Inflammatory macrophage treated with lipopolysaccharide for 1 hour (primary cell): Measurements from ENCODE around the gene KANK3.
A peak's percentile ranks its signal among the peaks of the same experiment; 100 is the strongest.

Experiments
- DNase-seq, 2 donors: peaks; one replicate each; pipeline ENCODE4 v3.0.0-alpha.2; 2020 to 2022

KANK3 gene

DNA sequence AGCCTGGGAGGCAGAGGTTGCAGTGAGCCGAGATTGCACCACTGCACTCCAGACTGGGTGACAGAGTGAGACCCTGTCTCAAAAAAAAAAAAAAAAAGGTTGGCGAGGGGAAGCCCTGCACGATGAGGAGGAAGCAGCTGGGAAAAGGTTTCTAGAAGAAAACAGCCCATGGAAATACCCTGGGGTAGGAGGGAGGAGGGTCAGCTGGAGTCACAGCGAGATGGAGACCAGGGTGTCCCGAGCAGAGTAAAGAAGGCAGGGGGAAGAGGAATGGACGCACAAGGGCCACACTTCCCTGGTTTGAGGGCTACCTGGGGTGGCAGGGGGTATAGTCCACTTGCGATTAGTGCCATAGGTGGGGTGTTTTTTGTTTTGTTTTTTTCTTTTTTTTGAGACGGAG is 6.4 kb downstream of the KANK3 start:
- peak in 1 of 2 donors; percentile 70 for DNase-seq

DNA sequence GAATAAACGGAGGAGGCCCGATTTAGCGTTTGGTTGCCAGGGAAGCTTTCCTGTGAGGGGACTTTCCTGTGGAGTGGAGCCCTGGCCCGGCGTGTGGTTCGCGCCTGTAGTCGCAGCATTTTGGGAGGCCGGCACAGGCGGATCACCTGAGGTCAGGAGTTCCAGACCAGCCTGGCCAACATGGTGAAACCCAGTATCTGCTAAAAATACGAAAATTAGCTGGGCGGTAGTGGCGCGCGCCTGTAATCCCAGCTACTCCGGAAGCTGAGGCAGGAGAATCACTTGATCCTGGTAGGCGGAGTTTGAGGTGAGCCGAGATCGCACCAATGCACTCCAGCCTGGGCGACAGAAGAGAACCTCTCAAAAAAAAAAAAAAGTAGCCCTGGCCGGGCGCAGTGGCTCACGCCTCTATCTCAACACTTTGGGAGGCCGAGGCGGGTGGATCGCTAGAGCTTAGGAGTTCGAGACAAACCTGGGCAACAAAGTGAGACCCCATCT is 6.9 kb downstream of the KANK3 start:
- peak in 1 of 2 donors; percentile 24 for DNase-seq

DNA sequence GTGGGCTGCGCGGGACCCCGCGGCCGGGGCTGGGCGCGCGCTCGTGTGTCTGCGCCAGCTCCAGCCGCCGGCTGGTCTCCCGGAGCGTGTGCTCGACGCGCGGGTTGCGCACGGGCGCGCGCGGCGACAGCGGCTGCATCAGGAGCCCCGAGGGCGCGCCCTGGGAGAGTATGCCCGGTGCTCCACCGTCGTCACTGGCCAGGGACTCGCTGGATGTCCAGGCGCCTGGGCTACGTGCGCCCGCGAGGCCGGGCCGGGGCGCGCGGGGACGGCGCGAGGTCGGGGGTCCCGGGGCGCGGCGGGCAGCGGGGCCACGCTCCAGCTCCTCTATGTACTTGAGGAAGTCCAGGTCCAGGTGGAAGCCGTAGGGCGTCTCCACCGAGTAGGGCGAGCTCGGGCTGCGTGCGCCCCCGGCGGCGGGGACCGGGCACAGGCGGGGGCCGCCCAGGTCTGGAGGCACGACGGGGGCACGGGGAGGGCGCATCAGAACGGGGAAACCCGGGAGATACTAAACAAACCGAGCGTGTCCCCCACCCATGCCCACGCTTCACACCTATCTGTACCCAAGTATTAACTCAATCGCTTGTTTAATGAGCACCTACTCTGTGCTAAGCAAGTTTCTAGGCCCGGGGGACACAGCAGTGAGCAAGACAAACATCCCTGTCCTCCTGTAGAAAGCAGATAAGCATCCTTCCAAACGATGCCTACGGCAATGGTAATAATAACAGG is 7.6 kb downstream of the KANK3 start:
- no peak for DNase-seq

DNA sequence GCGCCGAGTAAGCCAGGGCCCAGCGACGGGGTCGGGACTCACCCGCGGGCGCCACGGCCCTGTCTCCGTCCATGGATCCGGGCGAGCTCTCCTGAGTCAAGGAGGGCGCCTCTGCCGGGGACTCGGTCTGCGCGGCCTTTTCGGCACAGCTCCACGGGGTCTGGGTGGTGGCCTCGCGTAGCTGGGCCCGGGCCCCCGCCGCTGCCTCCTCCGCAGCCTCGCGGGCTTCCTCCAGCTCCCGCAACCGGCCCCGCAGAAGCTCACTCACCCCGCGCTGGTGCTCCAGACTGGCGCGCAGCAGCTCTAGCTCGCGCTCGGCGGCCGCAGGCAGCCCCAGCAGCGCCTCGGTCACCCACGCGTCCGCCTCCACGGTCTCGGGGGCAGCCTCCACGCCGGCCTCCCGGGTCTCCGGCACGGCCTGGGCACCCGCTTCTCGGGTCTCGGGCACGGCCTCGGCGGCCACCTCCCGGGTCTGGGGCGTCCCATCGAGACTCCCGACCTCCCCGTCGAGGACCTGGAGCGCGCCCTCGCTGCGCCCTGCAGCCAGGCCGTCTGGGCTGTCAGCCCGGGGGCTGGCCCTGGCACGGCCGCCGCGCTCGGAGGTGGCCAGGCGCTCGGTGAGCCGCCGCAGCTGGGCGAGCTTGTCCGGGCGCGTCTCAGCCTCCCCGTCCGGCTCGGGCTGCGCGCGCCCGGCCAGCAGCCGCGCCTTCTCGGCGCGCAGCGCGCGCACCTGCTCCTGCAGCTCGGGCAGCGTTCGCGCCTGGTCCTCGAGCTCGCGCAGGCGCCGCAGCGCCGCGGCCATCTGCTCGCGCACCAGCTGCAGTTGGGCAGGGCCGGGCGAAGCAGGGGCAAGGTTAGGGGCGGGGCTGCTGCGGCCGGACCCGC is 8.4 kb downstream of the KANK3 start:
- peak; percentile 27 to 56 for DNase-seq

DNA sequence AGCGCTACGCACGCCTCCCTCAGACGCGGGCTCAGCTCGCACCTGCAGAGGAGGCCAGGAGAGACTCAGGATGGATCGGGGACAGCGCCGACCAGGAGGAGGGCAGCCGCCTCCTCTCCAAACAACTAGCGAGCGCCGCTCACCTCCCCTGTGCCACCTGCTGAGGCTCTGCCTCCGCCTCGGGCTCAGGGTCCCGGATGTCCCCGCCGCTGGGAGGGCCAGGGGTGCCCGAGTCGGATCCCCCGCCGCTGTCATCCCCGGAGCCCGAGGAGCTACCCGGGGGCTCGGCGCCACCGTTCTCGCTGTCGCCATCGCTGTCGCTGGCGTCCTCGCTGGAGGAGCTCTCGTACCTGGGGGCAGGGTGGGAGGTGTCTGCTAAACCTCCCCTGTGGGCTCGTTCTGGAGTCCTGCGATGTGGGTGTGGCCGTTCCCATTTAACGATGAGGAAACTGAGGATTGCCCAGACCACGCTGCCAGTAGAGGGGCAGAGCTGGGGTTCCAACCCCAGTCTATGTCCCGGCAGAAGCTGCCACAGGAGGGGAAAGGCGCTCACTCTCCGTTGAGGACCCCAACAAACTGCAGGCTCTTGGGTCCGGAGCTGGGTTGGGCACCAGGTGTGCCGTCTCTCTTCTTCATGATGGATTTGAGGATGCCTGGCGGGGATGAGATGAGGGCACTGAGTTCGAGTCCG is 9.2 kb downstream of the KANK3 start:
- DNase-seq = no peak

DNA sequence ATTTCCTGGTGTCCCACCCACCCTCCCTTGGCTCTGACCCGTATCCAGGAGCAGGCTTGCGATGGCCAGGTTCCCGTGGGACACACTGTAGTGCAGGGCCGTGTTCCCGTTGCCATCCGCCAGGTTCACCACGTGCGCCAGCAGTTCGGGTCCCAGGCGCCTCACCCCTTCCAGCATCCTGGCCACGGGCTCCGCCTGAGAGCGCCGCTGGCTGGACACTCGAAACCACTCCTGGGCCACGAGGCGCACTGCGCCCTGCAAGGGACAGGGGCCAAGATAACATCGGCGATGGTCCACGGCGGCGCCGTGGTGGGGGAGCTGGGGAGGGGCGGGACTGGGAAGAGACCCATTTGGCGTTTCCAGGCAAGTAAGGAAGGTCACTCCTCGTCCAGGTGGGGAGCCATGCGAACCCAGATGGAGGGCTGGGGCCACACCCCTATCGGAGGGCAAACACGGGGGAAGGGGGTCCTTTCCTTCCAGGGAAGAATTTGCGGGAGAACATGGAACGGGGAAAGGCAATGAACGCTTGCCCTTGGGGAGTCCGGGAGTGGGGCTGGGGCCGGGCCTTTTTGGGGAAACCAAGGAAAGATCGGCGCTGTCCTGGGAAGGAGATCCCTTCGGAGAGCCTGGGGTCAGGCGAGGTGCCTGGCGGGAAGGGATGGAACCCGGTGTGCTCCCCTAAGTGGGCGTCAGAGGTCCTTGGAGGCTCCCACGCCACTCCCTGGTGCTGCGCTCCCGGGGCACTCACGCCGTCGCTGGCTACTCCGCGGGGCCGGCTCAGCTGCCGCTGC is 9.9 kb downstream of the KANK3 start:
- DNase-seq = no peak

DNA sequence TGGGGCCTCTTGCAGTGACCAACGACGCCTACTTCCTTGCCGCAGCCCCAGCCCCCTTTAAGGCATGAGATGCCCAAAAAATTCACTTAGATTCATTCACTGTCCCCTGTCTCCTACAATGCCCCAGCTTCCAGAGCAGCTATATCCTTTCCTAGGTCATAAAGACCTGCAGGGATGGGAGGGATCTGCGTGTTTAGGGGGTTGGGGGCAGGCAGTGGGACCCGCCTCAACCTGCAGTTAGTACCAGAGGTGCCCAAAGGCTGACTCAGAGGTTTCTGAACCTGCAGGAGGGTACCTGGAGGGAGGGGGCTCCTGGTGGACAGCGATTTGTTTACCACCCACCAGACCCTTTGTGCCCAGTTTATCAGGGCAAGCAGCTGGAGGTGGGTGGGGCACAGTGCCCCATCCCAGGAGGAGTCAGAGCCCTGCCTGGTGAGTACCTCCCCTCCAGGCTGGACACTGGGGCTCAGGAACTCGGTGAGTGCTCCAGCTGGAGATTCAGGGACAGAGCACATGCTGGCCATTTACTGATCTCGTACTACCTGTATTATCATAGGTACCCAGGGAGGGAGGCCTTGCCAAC is 11.7 kb downstream of the KANK3 start:
- no peak for DNase-seq

DNA sequence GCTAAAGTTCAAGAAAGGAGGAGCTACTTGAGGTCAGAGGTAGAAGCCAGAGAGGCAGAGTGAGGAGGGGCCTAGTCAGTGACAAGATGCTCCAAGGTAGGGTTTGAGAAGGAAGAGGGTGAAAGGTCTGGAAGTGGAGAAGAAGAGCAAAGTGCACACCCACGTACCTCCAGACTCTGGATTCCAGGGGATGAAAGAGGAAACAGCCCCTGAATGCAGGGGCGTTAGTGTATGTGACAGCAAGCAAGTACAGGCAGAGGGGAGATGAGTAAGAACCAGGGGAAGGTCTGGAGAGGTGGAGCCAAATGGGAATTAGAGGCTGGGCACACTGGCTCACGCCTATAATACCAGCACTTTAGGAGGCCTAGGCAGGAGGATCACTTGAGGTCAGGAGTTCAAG is 13.1 kb downstream of the KANK3 start:
- DNase-seq = peak; percentile 41 to 76

DNA sequence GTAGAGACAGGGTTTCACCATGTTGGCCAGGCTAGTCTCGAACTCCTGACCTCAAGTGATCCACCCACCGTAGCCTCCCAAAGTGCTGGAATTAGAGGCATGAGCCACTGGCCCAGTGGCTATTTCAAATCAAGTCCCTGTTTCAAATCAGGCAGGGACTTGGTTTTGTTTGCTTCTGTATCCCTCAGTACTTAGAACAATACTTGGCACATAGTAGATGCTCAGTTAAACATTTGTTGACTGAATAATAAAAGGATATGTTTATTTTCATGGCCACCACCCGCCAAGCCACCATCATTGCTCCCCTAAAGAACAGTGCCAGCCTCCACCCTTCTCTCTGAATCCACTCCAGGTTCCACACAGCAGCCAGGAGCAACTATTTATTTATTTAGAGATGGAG is 17.6 kb downstream of the KANK3 start:
- DNase-seq = no peak

DNA sequence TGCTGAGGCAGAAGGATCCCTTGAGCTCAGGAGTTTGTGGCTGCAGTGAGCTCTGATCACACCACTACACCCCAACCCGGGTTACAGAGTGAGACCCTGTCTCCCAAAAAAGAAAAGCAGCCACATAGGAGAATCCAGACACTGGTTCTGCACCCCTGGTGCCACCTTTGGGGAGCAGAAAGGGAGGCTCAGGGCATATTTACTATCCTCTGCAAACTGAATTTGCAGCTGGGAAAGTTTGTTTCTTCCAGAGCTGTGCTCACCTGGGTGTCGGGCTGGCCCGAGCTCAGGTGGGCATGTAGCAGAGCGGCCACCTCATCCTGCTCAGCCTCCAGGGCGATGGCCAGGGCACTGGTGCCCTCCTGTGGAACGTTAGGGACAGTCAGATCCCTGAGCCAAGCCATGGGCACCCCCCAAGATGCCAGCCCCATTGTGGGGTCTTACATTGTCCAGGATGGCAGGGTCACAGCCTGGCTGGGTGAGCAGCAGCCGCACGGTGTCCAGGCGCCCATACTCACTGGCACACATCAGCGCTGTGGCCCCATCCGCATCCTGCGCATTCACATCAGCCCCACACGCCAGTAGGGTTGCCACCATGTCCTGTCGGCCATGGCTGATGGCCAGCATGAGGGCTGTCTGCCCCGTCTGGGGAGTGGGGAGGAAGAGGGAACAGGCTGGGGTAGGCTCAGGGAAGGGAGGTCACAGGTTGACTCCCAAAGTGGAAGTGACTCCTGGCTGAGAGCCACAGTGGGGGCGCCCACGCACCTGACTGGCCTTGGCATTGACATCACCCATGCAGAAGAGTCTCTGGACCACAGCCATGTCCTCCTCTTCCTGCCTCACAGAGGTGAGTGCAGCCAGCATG is 18.6 kb downstream of the KANK3 start:
- peak in 1 of 2 donors; percentile 46 for DNase-seq

DNA sequence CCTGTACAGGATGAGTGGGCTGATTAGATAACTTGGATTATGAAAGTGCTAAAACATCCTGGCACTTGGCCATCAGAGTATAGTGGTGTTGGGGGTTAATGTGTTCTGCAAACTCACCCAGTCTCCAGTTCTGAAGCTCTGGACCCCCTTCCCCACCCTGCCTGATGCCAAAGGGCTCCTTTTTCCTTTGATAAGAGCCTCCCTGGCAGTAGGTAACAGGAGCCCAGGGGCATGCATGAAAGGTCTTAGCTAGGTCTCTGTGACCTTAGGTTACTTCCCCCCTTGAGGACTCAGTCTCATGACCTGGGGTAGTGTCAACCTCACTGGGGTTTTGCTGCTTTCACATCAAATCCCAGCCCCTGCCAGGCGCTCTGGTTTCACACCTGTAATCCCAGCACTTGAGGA is 19.3 kb downstream of the KANK3 start:
- no peak for DNase-seq

DNA sequence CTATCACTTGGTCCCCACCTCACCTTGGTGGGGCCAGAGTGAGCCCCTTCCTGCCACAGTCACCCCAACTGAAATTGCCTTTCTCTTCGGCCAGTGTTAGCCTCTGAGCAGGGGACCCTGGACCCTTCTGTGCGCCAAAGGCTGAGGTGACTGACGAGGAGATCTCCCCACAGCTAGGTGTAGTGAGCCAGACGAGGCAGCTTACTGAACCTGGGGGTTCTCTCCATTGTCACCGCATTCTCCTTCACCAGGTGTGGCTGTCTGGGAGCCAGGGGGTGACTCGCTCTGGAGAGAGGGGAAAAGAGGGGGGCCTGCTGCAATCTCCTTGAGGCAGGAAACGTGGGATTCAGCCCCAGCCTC is 20.4 kb downstream of the KANK3 start:
- no peak for DNase-seq

DNA sequence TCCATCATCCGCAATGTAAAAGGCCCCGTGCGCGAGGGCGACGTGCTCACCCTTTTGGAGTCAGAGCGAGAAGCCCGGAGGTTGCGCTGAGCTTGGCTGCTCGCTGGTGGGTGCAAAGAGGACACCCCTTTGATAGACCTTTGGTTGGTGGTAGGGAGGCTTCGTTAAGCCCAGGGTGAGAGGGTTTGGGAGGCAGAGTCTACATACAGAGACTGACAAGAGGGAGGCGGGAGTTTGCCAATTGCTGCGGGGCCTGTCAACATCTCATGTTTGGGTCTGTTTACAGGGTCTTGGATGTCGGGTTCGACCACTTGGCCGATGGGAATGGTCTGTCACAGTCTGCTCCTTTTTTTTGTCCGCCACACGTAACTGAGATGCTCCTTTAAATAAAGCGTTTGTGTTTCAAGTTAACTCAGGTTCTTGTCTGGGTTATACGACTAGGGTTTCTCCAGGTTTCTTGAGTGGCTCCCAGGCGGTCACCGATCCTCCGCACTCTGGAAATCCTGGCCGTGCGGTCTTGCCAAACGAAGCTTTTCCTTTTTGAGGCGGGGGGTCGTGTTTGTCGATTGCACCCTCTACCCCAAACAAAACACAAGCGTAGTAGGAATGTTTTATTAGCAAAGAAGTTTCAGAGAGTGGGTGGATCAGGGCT is 20.9 kb downstream of the KANK3 start:
- DNase-seq = no peak

DNA sequence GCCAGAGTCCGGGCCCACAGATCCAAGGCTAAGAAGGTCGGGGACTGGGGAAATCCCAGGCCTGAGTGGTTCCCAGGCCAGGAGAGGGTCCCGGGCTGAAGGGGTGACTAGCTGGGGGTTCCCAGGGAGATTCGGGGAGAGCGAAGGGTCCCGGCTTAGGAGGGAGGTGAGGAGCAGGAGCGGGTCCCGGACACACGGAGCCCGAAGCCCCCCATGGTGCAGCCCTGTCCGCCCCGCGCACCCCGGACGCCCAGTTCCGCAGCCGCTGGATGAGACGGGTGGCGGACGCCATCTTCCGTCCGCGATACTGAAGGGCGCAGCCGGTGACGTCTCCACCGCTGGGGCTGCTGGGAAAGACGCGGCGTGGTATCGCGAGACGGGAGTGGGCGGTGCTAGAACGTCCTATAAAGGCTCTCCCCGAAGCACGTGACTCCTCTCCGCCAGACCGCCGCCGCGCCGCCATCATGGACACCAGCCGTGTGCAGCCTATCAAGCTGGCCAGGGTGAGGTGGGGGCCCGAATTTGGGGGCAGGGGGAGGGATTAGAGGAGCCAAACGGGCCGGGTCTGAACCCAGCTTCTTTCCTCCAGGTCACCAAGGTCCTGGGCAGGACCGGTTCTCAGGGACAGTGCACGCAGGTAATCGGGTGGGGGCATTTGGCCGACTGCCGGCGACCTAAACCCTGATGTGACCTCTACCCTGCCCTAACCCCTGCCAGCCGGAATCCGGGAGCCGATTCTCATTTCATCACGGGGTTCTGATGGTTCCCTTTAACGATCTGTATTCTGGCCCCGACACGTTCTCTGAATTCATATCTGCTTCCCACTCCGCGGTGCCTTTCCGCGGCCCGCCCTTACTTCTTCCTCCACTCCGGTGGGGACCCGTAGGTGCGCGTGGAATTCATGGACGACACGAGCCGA is 21.7 kb downstream of the KANK3 start, which contains the start of the genes NDUFA7 and RPS28:
Gene NDUFA7, minus strand, starts transcription at position 309 of the 919 bp plus-strand sequence. Its CDS starts 17 bp downstream, at position 292.
Gene RPS28, plus strand, starts transcription at position 430 of the 919 bp plus-strand sequence. Its CDS starts 35 bp downstream, at position 465.
- DNase-seq = peak; percentile 92 to 100

DNA sequence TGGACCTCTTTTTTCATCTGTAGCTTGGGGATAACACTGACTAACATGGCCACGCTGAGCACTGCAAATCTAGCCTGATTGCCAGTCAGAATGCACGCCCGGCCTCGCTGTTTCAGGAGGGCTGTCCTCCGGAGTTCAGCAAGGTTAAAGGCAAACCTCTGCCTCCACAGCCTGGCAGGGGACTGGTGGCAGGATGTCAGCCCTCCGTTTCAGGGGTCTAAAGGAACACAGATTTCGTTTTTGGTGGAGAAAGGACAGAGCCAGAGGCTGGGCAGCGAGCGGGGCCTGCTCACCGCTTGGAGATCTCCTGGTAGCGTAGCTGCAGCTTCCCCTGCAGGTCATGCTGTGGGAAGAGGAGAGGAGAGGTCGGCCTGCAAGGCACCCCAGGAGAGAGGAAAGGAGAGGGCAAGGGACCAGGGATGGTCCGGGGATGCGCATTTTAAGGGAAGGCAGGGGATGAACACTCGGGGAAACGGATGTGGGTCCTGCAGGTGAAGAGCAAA is 22.4 kb downstream of the KANK3 start:
- no peak for DNase-seq

DNA sequence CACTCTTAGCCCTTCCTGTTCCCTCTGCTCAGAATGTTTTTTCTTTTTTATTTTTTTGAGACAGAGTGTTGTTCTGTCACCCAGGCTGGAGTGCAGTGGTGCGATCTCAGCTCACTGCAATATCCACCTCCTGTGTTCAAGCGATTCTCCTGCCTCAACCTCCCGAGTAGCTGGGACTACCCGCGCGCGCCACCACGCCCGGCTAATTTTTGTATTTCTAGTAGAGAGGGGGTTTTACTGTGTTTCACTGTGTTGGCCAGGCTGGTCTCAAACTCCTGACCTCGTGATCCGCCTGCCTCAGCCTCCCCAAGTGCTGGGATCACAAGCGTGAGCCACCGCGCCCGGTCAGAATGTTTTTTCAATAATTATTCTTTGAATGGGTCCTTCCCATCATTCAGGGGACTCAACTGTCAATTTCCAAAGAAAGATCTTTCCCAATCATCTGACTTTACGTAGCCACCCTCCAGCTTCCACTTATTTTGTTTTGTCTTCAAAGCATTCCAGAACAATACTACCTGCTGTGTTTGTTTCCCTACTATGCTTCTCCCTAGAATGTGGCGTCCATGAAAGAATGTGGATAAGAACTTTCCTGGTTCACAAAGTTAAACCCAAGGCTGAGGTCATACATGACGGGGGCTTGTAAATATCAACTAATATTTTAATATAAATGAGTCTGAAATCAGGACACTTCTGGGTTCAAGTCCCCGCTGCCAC is 23.1 kb downstream of the KANK3 start:
- no peak for DNase-seq

DNA sequence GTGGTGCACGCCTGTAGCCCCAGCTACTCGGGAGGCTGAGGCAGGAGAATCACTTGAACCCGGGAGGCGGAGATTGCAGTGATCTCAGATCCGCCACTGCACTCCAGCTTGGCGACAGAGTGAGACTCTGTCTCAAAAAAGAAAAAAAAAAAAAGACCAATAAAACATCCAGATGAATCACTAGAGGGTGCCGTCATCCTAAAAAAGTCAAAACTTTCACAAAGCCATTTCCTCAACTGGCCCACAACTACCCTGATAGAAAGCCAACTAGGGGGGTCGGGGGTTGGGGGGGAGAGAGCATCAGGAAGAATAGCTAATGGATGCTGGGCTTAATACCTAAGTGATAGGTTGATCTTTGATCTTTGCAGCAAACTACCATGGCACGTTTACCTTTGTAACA is 24.2 kb downstream of the KANK3 start:
- peak in 1 of 2 donors; percentile 15 for DNase-seq
